Keratinocyte (primary cell): ENCODE results near the gene STXBP2. TPM values are rescaled to one million over a fixed set of nuclear protein-coding genes. Genes with fewer than 3 reads are reported as not detected.

Source experiments
- DNase-seq: peaks from one replicate; pipeline ENCODE4 v3.0.0-alpha.2; 2011; ENCODE audit warnings: low read depth, missing footprints, low spot score
- FAIRE-seq: peaks from 2 replicates; lab custom pipeline; 2011; peaks lifted over from hg19 to GRCh38; lab: Jason Lieb, UNC
- H2AFZ ChIP-seq: 2 replicates; pipeline ENCODE4 v1.6.0; 2012; ENCODE audit warnings: low read length, control low read depth, inconsistent platforms; ENCODE audit not compliant: control insufficient read depth
- H3K27ac ChIP-seq: 2 replicates; pipeline ENCODE4 v1.5.1; 2011; ENCODE audit warnings: low read length; ENCODE audit not compliant: control insufficient read depth, insufficient read depth
- H3K27me3 ChIP-seq: 3 replicates; pipeline ENCODE4 v1.6.0; 2011; ENCODE audit warnings: low read length; ENCODE audit not compliant: control insufficient read depth, insufficient read depth; ENCODE audit errors: extremely low read depth
- H3K36me3 ChIP-seq, 2 experiments: 2 replicates in 1 of 2; 3 replicates in 1 of 2; pipeline ENCODE4 v1.5.1; 2011; ENCODE audit warnings: low read length in 2 of 2, mild to moderate bottlenecking in 1 of 2; ENCODE audit not compliant: control insufficient read depth in 2 of 2, insufficient read depth in 2 of 2; ENCODE audit errors: extremely low read depth in 1 of 2
- H3K4me1 ChIP-seq: 3 replicates; pipeline ENCODE4 v1.5.1; 2011; ENCODE audit warnings: low read length; ENCODE audit not compliant: control insufficient read depth, insufficient read depth; ENCODE audit errors: extremely low read depth
- H3K4me2 ChIP-seq: 3 replicates; pipeline ENCODE4 v1.6.0; 2011; ENCODE audit warnings: low read depth, low read length; ENCODE audit not compliant: control insufficient read depth, insufficient read depth; ENCODE audit errors: extremely low read depth
- H3K4me3 ChIP-seq, 3 experiments: fragments of 200-600 bp in 1 of 3; sonication (generic) in 1 of 3; 2 replicates in 2 of 3; 3 replicates in 1 of 3; pipeline ENCODE4 v1.5.1; 2011 to 2016; ENCODE audit warnings: low read length in 3 of 3, mild to moderate bottlenecking in 3 of 3, control low read depth in 2 of 3, inconsistent platforms in 1 of 3, low read depth in 1 of 3, mixed read lengths in 1 of 3, mixed run types in 1 of 3, moderate library complexity in 1 of 3; ENCODE audit not compliant: control insufficient read depth in 2 of 3, insufficient read depth in 2 of 3; ENCODE audit errors: extremely low read depth in 1 of 3
- H3K79me2 ChIP-seq: 2 replicates; pipeline ENCODE4 v1.6.0; 2012; ENCODE audit warnings: low read length; ENCODE audit not compliant: control insufficient read depth, insufficient read depth
- H3K9ac ChIP-seq: 3 replicates; pipeline ENCODE4 v1.6.0; 2011; ENCODE audit warnings: low read length; ENCODE audit not compliant: control insufficient read depth, insufficient read depth; ENCODE audit errors: extremely low read depth
- H3K9me1 ChIP-seq: 3 replicates; pipeline ENCODE4 v1.6.0; 2011; ENCODE audit warnings: low read length; ENCODE audit not compliant: control insufficient read depth, insufficient read depth; ENCODE audit errors: extremely low read depth
- H3K9me3 ChIP-seq: 2 replicates; pipeline ENCODE4 v1.5.1; 2012; ENCODE audit warnings: low read depth, low read length; ENCODE audit not compliant: control insufficient read depth
- H4K20me1 ChIP-seq: 3 replicates; pipeline ENCODE4 v1.6.0; 2011; ENCODE audit warnings: low read length; ENCODE audit not compliant: control insufficient read depth, insufficient read depth; ENCODE audit errors: extremely low read depth
- CTCF ChIP-seq, 3 experiments: IDR thresholded peaks in 1 of 3; conservative IDR thresholded peaks in 1 of 3; optimal IDR thresholded peaks in 1 of 3; 2 replicates in 2 of 3; 3 replicates in 1 of 3; pipeline versions ENCODE3 to v1.5.1; 2011; ENCODE audit warnings: low read length in 3 of 3, mild to moderate bottlenecking in 3 of 3, moderate library complexity in 2 of 3, control low read depth in 1 of 3, inconsistent platforms in 1 of 3; ENCODE audit not compliant: insufficient read depth in 2 of 3; ENCODE audit errors: extremely low read depth in 1 of 3
- EZH2 ChIP-seq: IDR thresholded peaks from one replicate; pipeline ENCODE4 v1.6.1; 2012; ENCODE audit warnings: inconsistent platforms, mild to moderate bottlenecking, low read length, moderate library complexity
- dilution Hi-C: fragments of 300-500 bp; cut with MboI; formaldehyde crosslinking; loops from one replicate; pipeline ENCODE4 v1.7.0; 2020; ENCODE audit warnings: low sequenced_read_pairs; ENCODE audit not compliant: extremely low pct_ligation_motif_present
- polyA plus RNA-seq, 5 experiments: library from polyadenylated mRNA; depleted of rRNA in 3 of 5; stranded (reverse) in 3 of 5; stranded (forward) in 1 of 5; unstranded in 1 of 5; fragments of >200 nt; gene quantifications; 1 replicate in 1 of 5; 2 replicates in 3 of 5; 3 replicates in 1 of 5; pipeline versions ENCODE4 v1.2.1 to v1.2.3, GENCODE V29; 2011 to 2012; ENCODE audit warnings: missing spikeins in 2 of 5, low read depth in 1 of 5, low replicate concordance in 1 of 5

The STXBP2 gene
- polyA plus RNA-seq, 1 donor (not counting 4 experiments of a cell fraction or from before 2014, with no cell fraction given), result 58.8 TPM

GRCh38 chr19:7596211-7596937 lies 40.5 kb upstream of the STXBP2 start:
- H3K36me3 ChIP-seq, result peaks cover 0 to 2% of the 10 kb centered on the region in 2 experiments
- peak overlapping the region; percentile 73 for H3K9ac ChIP-seq
- H3K9me3 ChIP-seq, result no peaks in the 10 kb centered on the region
- H4K20me1 ChIP-seq, result peaks cover 8% of the 10 kb centered on the region
- peaks cover 4% of the 10 kb centered on the region for H3K9me1 ChIP-seq
- H3K4me1 ChIP-seq, result peaks cover 11% of the 10 kb centered on the region
- FAIRE-seq (no peak), DNase-seq (no peak)
- dilution Hi-C loops, result no loop called here
- no peak overlapping the region for H3K27ac ChIP-seq
- peak overlapping the region; percentile 49 to 70 (median 62) for H3K4me3 ChIP-seq
- TF ChIP-seq EZH2 (no peak), CTCF (optimal IDR thresholded peaks at IDR 0.05 in 1 of 3, IDR thresholded peaks at IDR 0.05 in 1 of 3, conservative IDR thresholded peaks at IDR 0.05 in 1 of 3; ENCODE audit: extremely low read depth in 1 of 3, insufficient read depth in 2 of 3, low read length in 3 of 3) (peak in 1 of 3 experiments; percentile 23)
- H3K79me2 ChIP-seq, result peaks cover 2% of the 10 kb centered on the region
- no peak overlapping the region for H2AFZ ChIP-seq
- peak overlapping the region; percentile 81 for H3K4me2 ChIP-seq
- no peaks in the 10 kb centered on the region for H3K27me3 ChIP-seq

GRCh38 chr19:7597689-7598088 lies 39.2 kb upstream of the STXBP2 start:
- Histone ChIP-seq H3K9me3 (no peaks in the 10 kb centered on the region), H3K4me1 (peaks cover 14% of the 10 kb centered on the region), H4K20me1 (peaks cover 8% of the 10 kb centered on the region), H3K9ac (no peak overlapping the region), H3K4me3 (no peak overlapping the region), H2AFZ (no peak overlapping the region), H3K36me3 (peaks cover 0 to 2% of the 10 kb centered on the region in 2 experiments), H3K4me2 (no peak overlapping the region), H3K27me3 (no peaks in the 10 kb centered on the region), H3K79me2 (peaks cover 2% of the 10 kb centered on the region), H3K27ac (no peak overlapping the region), H3K9me1 (peaks cover 4% of the 10 kb centered on the region)
- TF ChIP-seq EZH2 (no peak), CTCF (optimal IDR thresholded peaks at IDR 0.05 in 1 of 3, IDR thresholded peaks at IDR 0.05 in 1 of 3, conservative IDR thresholded peaks at IDR 0.05 in 1 of 3; ENCODE audit: extremely low read depth in 1 of 3, insufficient read depth in 2 of 3, low read length in 3 of 3) (peak in 1 of 3 experiments; percentile 34)
- DNase-seq (no peak), FAIRE-seq (no peak)
- dilution Hi-C loops, result no loop called here
